Heart right ventricle (tissue), 16 donors: ENCODE results near the gene SH3BP4. TPM values are rescaled to one million over a fixed set of nuclear protein-coding genes. Genes with fewer than 3 reads are reported as not detected.

Experiments
- ATAC-seq, 8 donors: fragments of 200-7000 bp; cut with Tn5 transposase; one replicate each; pipeline ENCODE4 v1.9.1; 2020; ENCODE audit warnings: mild to moderate bottlenecking in 8 of 8, moderate library complexity in 8 of 8, moderate number of reproducible peaks in 1 of 8
- DNase-seq, 2 donors: peaks; one replicate each; pipeline ENCODE4 v3.0.0-alpha.2; 2020
- H3K27ac ChIP-seq, 10 donors: fragments of 200-600 bp; sonication (generic) in 2 of 10; one replicate each; pipeline versions ENCODE4 v1.5.0 to v1.8.0; 2020 to 2022; ENCODE audit warnings: mild to moderate bottlenecking in 3 of 10
- H3K27me3 ChIP-seq, 7 donors: fragments of 200-600 bp; one replicate each; pipeline ENCODE4 v1.8.0; 2021 to 2022; ENCODE audit warnings: mild to moderate bottlenecking in 2 of 7
- H3K36me3 ChIP-seq, 9 donors: fragments of 200-600 bp; sonication (generic) in 1 of 9; one replicate each; pipeline versions ENCODE4 v1.5.0 to v1.8.0; 2020 to 2022; ENCODE audit warnings: mild to moderate bottlenecking in 2 of 9
- H3K4me1 ChIP-seq, 9 donors: fragments of 200-600 bp; sonication (generic) in 1 of 9; one replicate each; pipeline versions ENCODE4 v1.5.0 to v1.8.0; 2020 to 2022; ENCODE audit warnings: mild to moderate bottlenecking in 4 of 9
- H3K4me3 ChIP-seq, 10 donors: fragments of 200-600 bp; sonication (generic) in 2 of 10; one replicate each; pipeline versions ENCODE4 v1.5.0 to v1.8.0; 2020 to 2022; ENCODE audit warnings: mild to moderate bottlenecking in 7 of 10, moderate library complexity in 2 of 10
- H3K9me3 ChIP-seq, 11 donors: fragments of 200-600 bp in 10 of 11; sonication (generic) in 2 of 11; one replicate each; pipeline versions ENCODE4 v1.5.0 to v1.8.0; 2013 to 2022; ENCODE audit warnings: mild to moderate bottlenecking in 2 of 11, control low read depth in 1 of 11, moderate library complexity in 1 of 11
- WGBS, 2 donors: extraction: QIAGEN DNeasy Blood & Tissue Kit; methylation state at CpG; one replicate each; pipeline ENCODE4 v1.1.7; 2013; ENCODE audit warnings: inconsistent platforms in 1 of 2; 5-methylcytosine and 5-hydroxymethylcytosine counted together
- intact Hi-C, 10 donors: fragments of 100-400 bp; cut with DNase I; formaldehyde crosslinking; loops; one replicate each; pipeline versions ENCODE4 v1.11.1 to v1.14.2; 2022
- polyA plus RNA-seq, 2 donors: library from polyadenylated mRNA; stranded (reverse); fragments of 200-250 nt; gene quantifications; one replicate each; pipeline ENCODE4 v1.2.3, GENCODE V29; 2013
- total RNA-seq, 10 donors: library from RNA; stranded (reverse); fragmentation: NEBNext Ultra II Directional in 3 of 10; extraction: Animal tissue kit (Norgen Biotek cat#: 25700) in 3 of 10; gene quantifications; one replicate each; pipeline versions ENCODE4 v1.2.1 to v1.2.4, GENCODE V29; 2021 to 2023
- TF ChIP-seq, protein P1 (sequence below), 9 donors: fragments of 200-600 bp; sonication (generic) in 2 of 9; IDR thresholded peaks; one replicate each; pipeline versions ENCODE4 v1.5.0 to v1.8.0; 2021 to 2022; ENCODE audit warnings: antibody characterized with exemption in 9 of 9, mild to moderate bottlenecking in 5 of 9, moderate library complexity in 1 of 9
- donor health status: Arrhythmogenic right ventricular cardiomyopathy.
- donor health status: ischemic (EF 13 %, LVEDD 7.1; RV severe dilation, severe dysfunction).
- donor health status: healthy with polysubstance abuse.
- donor health status: DM: no; HTN: yes; CAD: no.
- donor health status: DM: no; HTN: no; CAD: no.
- donor health status: ischemic (EF 25% LVEDD 6.9; RV normal size, moderate dysfunction).
- donor health status: ischemic (EF 25% LVEDD 5.7; RV mildly dilated, moderate dysfunction).
- donor health status: healthy.
- donor health status: DM: yes; HTN: yes; CAD: no.
- donor health status: Ischemic cardiomyopathy.
- donor health status: ischemic (EF 35%, LVEDD 5.7; RV mildly dilated, moderate dysfunction).
- donor health status: nonischemic (EF 11% LVEDD 7.7; RV severe dilation, severe dysfunction).
- donor health status: DM: yes; HTN: yes; CAD: no.
- donor health status: PGD.
- donor health status: ischemic (EF 29% LVEDD 5.4; RV normal size, mild dysfunction).
- donor health status: nonischemic (EF 23%, LVEDD 6.1; RV moderate dilation, normal function).

SH3BP4 gene
- total and polyA plus RNA-seq, 12 donors, result 6.3 to 15.3 (median 10.8) TPM

- WGBS, 2 donors, result 47 to 52% methylated on average over 23 of the region's 23 CpGs
- TF ChIP-seq, protein P1, sequence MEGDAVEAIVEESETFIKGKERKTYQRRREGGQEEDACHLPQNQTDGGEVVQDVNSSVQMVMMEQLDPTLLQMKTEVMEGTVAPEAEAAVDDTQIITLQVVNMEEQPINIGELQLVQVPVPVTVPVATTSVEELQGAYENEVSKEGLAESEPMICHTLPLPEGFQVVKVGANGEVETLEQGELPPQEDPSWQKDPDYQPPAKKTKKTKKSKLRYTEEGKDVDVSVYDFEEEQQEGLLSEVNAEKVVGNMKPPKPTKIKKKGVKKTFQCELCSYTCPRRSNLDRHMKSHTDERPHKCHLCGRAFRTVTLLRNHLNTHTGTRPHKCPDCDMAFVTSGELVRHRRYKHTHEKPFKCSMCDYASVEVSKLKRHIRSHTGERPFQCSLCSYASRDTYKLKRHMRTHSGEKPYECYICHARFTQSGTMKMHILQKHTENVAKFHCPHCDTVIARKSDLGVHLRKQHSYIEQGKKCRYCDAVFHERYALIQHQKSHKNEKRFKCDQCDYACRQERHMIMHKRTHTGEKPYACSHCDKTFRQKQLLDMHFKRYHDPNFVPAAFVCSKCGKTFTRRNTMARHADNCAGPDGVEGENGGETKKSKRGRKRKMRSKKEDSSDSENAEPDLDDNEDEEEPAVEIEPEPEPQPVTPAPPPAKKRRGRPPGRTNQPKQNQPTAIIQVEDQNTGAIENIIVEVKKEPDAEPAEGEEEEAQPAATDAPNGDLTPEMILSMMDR (IDR thresholded peaks at IDR 0.05), result no peak
These were observed 26.8 kb downstream of the SH3BP4 start for GRCh38 chr2:234978466-234979203.

DNA sequence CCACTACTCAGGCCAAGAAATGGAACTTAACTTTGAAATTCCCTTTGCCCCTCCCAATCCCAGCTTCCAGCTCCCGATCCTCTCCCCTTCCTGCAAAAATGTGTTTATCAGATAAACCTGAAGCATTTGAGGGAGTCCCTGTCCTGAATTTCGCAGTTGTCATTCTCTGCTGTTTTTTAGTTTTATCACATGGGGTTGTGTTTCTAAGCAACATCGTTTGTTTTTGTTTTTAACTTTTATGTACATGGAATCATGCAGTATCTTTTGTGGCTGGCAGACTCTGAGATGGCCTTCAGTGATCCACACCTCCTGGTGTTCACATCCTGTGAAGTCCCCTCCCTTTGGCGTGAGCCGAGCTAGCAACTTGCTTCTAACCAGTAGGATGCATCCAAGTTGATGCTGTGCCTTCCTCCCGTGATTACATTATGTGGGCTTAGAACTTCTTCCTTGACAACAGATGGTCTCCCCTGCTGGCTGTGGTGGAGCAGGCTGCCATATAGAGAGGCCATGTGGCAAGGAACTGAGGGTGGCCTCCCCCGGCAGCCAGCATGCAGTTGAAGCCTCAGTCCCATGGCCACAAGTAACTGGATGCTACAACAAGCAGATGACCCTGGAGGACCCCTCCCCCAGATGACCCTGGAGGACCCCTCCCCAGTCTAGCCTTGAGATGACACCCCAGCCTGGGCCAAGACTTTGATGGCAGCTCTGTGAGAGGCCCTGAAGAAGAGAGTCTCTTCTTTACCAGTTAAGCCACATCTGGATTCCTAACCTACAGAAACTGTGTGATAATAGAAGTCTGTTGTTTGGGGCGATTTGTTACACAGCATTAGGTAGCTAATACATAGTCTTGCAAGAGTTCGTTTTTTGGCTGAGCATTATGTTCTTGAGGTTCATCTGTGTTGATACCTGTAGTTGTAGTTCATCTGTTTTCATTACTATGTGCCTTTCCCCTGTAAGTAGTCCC lies 27.7 kb downstream of the SH3BP4 start:
- intact Hi-C loops, result loop anchor here in 4 of 10 donors (1.0 to 10.0 kb wide), 6 partner anchors 25 to 99 kb away; no protein-coding TSS in a partner anchor
- H3K4me3 ChIP-seq, result peak overlapping the region in 4 of 10 donors; percentile 21 to 34 (median 24)
- ATAC-seq, result peak in 4 of 8 donors; percentile 7 to 39 (median 25)

More at GRCh38 chr2:234978466-234979203, 26.8 kb downstream of the SH3BP4 start:
- Histone ChIP-seq H3K9me3 (peaks cover 0 to 5% (median 0%) of the 10 kb centered on the region in 11 donors), H3K4me3 (peak overlapping the region in 5 of 10 donors; percentile 9 to 24 (median 21)), H3K4me1 (peaks cover 21 to 96% (median 66%) of the 10 kb centered on the region in 9 donors), H3K36me3 (no peaks in the 10 kb centered on the region), H3K27me3 (no peaks in the 10 kb centered on the region), H3K27ac (peak overlapping the region in 9 of 10 donors; percentile 11 to 87 (median 56))
- ATAC-seq (no peak), DNase-seq (no peak)
- intact Hi-C loops, result loop anchor here in 1 of 10 donors (1.0 kb wide), 1 partner anchor 24 kb away; no protein-coding TSS in a partner anchor

DNA sequence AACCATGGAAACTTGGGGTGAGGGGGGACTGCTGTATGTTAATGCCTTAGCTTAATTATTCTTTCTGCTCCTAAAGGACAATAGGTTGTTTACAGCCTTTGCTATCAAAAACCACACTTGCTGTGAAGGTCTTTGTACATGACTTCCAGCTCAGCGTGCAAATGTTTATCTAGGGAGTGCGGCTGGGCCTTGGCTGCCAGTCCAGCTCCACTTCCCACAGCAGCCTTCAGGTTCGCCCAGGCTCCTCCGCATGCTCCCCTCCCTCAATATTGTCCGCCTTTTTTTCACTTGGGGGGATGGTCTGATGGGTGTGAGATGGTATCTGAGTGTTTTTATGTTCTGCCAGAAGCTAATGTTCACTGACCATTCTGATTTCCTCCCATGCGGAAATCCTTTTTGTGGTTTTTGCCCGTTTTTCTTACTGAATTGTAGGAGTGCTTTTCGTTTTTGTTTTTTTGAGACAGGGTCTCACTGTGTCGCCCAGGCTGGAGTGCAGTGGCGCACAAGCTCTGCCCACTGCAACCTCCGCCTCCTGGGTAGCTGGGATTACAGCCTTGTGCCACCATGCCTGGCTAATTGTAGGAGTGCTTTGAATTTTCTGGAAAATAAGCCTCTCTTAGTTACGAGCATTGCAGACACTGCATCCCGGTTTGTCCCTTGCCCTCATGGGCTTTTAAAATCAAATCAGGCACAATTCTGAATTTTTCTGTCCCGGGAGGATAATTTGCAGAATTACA lies 28.8 kb downstream of the SH3BP4 start:
- Histone ChIP-seq H3K4me1 (peaks cover 19 to 96% (median 57%) of the 10 kb centered on the region in 9 donors), H3K4me3 (peak overlapping the region in 5 of 10 donors; percentile 25 to 44 (median 38)), H3K27ac (peak overlapping the region; percentile 8 to 87 (median 76)), H3K36me3 (no peaks in the 10 kb centered on the region), H3K27me3 (no peaks in the 10 kb centered on the region), H3K9me3 (peaks cover 0 to 5% (median 0%) of the 10 kb centered on the region in 11 donors)
- 42 to 44% methylated on average over 14 of the region's 14 CpGs for WGBS, 2 donors
- TF ChIP-seq, protein P1 (IDR thresholded peaks at IDR 0.05), result no peak
- ATAC-seq (peak in 5 of 8 donors; percentile 19 to 54 (median 49)), DNase-seq (no peak)
- intact Hi-C loops, result loop anchor here in 4 of 10 donors (2.0 to 10.0 kb wide), 5 partner anchors 26 to 100 kb away; no protein-coding TSS in a partner anchor

More for the DNA sequence above, 27.7 kb downstream of the SH3BP4 start:
- DNase-seq, result no peak
- 54% methylated on average over 9 of the region's 9 CpGs for WGBS, 2 donors
- Histone ChIP-seq H3K27me3 (no peaks in the 10 kb centered on the region), H3K27ac (peak overlapping the region in 9 of 10 donors; percentile 11 to 87 (median 81)), H3K9me3 (peaks cover 0 to 5% (median 0%) of the 10 kb centered on the region in 11 donors), H3K36me3 (no peaks in the 10 kb centered on the region), H3K4me1 (peaks cover 21 to 100% (median 66%) of the 10 kb centered on the region in 9 donors)
- TF ChIP-seq, protein P1 (IDR thresholded peaks at IDR 0.05), result no peak
